B cell (primary cell): Measurements from ENCODE around the gene MCAM.

Experiments
- CTCF ChIP-seq: fragments of 200-600 bp; IDR thresholded peaks from one replicate; pipeline ENCODE4 v1.8.0; 2022; ENCODE audit warnings: antibody characterized with exemption, mild to moderate bottlenecking
- EZH2 ChIP-seq: IDR thresholded peaks from 2 replicates; pipeline ENCODE4 v1.6.1; 2012; ENCODE audit warnings: borderline replicate concordance, low read depth, mild to moderate bottlenecking, moderate library complexity, low read length; ENCODE audit not compliant: insufficient read depth, poor library complexity, severe bottlenecking

GRCh38 chr11:119355091-119355843 lies 38.3 kb upstream of the MCAM start:
- no peak for TF ChIP-seq CTCF
- TF ChIP-seq EZH2, result no peak
